Upper lobe of left lung (tissue), 4 donors: ENCODE data around the gene RPL22.

Experiments used
- CTCF ChIP-seq, 6 experiments: fragments of 450-650 bp in 4 of 6; fragments of 200-600 bp in 2 of 6; sonication (generic) in 2 of 6; IDR thresholded peaks; one replicate each; pipeline ENCODE4 v1.5.1; 2016 to 2019; ENCODE audit warnings: antibody characterized with exemption in 6 of 6
- POLR2A ChIP-seq, 4 donors: fragments of 450-650 bp; IDR thresholded peaks; one replicate each; pipeline ENCODE4 v1.5.1; 2016 to 2017; ENCODE audit warnings: antibody characterized with exemption in 4 of 4, mild to moderate bottlenecking in 2 of 4
- POLR2AphosphoS5 ChIP-seq, 2 donors: sonication (generic); formaldehyde crosslinking; IDR thresholded peaks; one replicate each; pipeline ENCODE4 v1.5.1; 2017; ENCODE audit warnings: antibody characterized with exemption in 2 of 2

- TF ChIP-seq CTCF (IDR thresholded peaks at IDR 0.05) (no peak), POLR2A (IDR thresholded peaks at IDR 0.05) (no peak), POLR2AphosphoS5 (IDR thresholded peaks at IDR 0.05) (no peak)
Observed at GRCh38 chr1:6200188-6200809, 904 bp upstream of the RPL22 start.
